ENCODE results near the gene RYR1.

GRCh38 chr19:38571682-38572081 lies 138.2 kb downstream of the RYR1 start:
- TF ChIP-seq CTCF (conservative IDR thresholded peaks at IDR 0.05; ENCODE audit: low read length) (no peak), EZH2phosphoT487 (IDR thresholded peaks at IDR 0.05; ENCODE audit: borderline replicate concordance) (no peak)

Measured in Loucy (cell line).